Neural progenitor cell (in vitro differentiated cells): ENCODE measurements around the gene KDM3B. TPM values are rescaled to one million over a fixed set of nuclear protein-coding genes. Genes with fewer than 3 reads are reported as not detected.

Source experiments
- DNase-seq: peaks from one replicate; pipeline ENCODE4 v3.0.0-alpha.2; 2016; ENCODE audit warnings: low spot score
- H2AFZ ChIP-seq: fragments of 200-600 bp; sonication (generic); replicated peaks from 2 replicates; pipeline ENCODE4 v1.6.1; 2016; ENCODE audit warnings: antibody characterized with exemption
- H3F3A ChIP-seq: fragments of 200-600 bp; sonication (generic); 2 replicates; pipeline ENCODE4 v1.6.1; 2016; ENCODE audit warnings: antibody characterized with exemption, low read depth
- H3K27ac ChIP-seq: fragments of 200-600 bp; sonication (generic); 2 replicates; pipeline ENCODE4 v1.5.1; 2016; ENCODE audit warnings: mild to moderate bottlenecking
- H3K27me3 ChIP-seq: fragments of 200-600 bp; sonication (generic); 2 replicates; pipeline ENCODE4 v1.6.1; 2016; ENCODE audit warnings: mild to moderate bottlenecking, moderate library complexity
- H3K36me3 ChIP-seq: fragments of 200-600 bp; sonication (generic); 2 replicates; pipeline ENCODE4 v1.5.1; 2016
- H3K4me1 ChIP-seq: fragments of 200-600 bp; sonication (generic); 2 replicates; pipeline ENCODE4 v1.6.1; 2016; ENCODE audit warnings: mixed run types
- H3K4me2 ChIP-seq: fragments of 200-600 bp; sonication (generic); 2 replicates; pipeline ENCODE4 v1.6.1; 2016
- H3K4me3 ChIP-seq: fragments of 200-600 bp; sonication (generic); 2 replicates; pipeline ENCODE4 v1.5.1; 2016
- H3K79me2 ChIP-seq: fragments of 200-600 bp; sonication (generic); 2 replicates; pipeline ENCODE4 v1.6.1; 2016; ENCODE audit warnings: low read depth
- H3K9ac ChIP-seq: fragments of 200-600 bp; sonication (generic); 2 replicates; pipeline ENCODE4 v1.6.1; 2016
- H3K9me3 ChIP-seq: fragments of 200-600 bp; sonication (generic); 2 replicates; pipeline ENCODE4 v1.5.1; 2016; ENCODE audit warnings: low read depth
- H4K20me1 ChIP-seq: fragments of 200-600 bp; sonication (generic); 2 replicates; pipeline ENCODE4 v1.6.1; 2016; ENCODE audit warnings: low read depth
- H3K27ac Mint-ChIP-seq: 3 replicates; pipeline ENCODE4 v1.8.0; 2021; ENCODE audit warnings: mixed read lengths
- H3K27me3 Mint-ChIP-seq: 2 replicates; pipeline ENCODE4 v1.8.0; 2022; ENCODE audit warnings: low read depth, mild to moderate bottlenecking, inconsistent platforms, moderate library complexity, mixed read lengths; ENCODE audit not compliant: insufficient read depth
- H3K36me3 Mint-ChIP-seq: 3 replicates; pipeline ENCODE4 v1.8.0; 2021; ENCODE audit warnings: mixed read lengths
- H3K4me1 Mint-ChIP-seq: 3 replicates; pipeline ENCODE4 v1.8.0; 2021; ENCODE audit warnings: mixed read lengths
- H3K4me3 Mint-ChIP-seq: 3 replicates; pipeline ENCODE4 v1.8.0; 2021; ENCODE audit warnings: mild to moderate bottlenecking, moderate library complexity, mixed read lengths
- H3K9me3 Mint-ChIP-seq: 3 replicates; pipeline ENCODE4 v1.8.0; 2020; ENCODE audit warnings: mixed read lengths
- CTCF ChIP-seq: fragments of 200-600 bp; sonication (generic); IDR thresholded peaks from 2 replicates; pipeline ENCODE4 v1.5.1; 2017; ENCODE audit warnings: antibody characterized with exemption, mild to moderate bottlenecking
- EZH2 ChIP-seq: fragments of 200-600 bp; sonication (generic); IDR thresholded peaks from 2 replicates; pipeline ENCODE4 v1.6.1; 2017; ENCODE audit warnings: antibody characterized with exemption, mild to moderate bottlenecking, moderate library complexity
- EZH2phosphoT487 ChIP-seq: fragments of 200-600 bp; sonication (generic); IDR thresholded peaks from 2 replicates; pipeline ENCODE4 v1.6.1; 2017; ENCODE audit warnings: antibody characterized with exemption
- total RNA-seq: library from RNA; depleted of rRNA; stranded (reverse); fragments of >200 nt; gene quantifications from 2 replicates; pipeline ENCODE4 v1.2.3, GENCODE V29; 2015; ENCODE audit warnings: low replicate concordance

The KDM3B gene
- total RNA-seq, 1 donor from 2014 or later: 136 TPM

GRCh38 chr5:138371454-138371853, 19.0 kb downstream of the KDM3B start:
- Histone ChIP-seq H3K27ac (no peak overlapping the region), H3K4me1 (no peaks in the 10 kb centered on the region), H3K27me3 (no peaks in the 10 kb centered on the region), H3F3A (no peaks in the 10 kb centered on the region), H3K9ac (no peak overlapping the region), H3K79me2 (peaks cover 80% of the 10 kb centered on the region), H3K36me3 (peaks cover 4% of the 10 kb centered on the region), H3K4me3 (no peak overlapping the region), H4K20me1 (peaks cover 61% of the 10 kb centered on the region), H2AFZ (no peak overlapping the region), H3K9me3 (no peaks in the 10 kb centered on the region), H3K4me2 (no peak overlapping the region)
- H3K27me3 Mint-ChIP-seq: no peaks in the 10 kb centered on the region
- H3K36me3 Mint-ChIP-seq: peaks cover 10% of the 10 kb centered on the region
- H3K27ac Mint-ChIP-seq: no peak overlapping the region
- H3K4me3 Mint-ChIP-seq: no peak overlapping the region
- no peak for TF ChIP-seq EZH2
- no peak for TF ChIP-seq CTCF
- TF ChIP-seq EZH2phosphoT487: no peak
- H3K4me1 Mint-ChIP-seq: peaks cover 3% of the 10 kb centered on the region
- no peaks in the 10 kb centered on the region for H3K9me3 Mint-ChIP-seq
- no peak for DNase-seq

GRCh38 chr5:138372225-138372624, 19.7 kb downstream of the KDM3B start:
- H3F3A ChIP-seq: no peaks in the 10 kb centered on the region
- no peak for TF ChIP-seq EZH2
- no peak for TF ChIP-seq EZH2phosphoT487
- no peak for TF ChIP-seq CTCF
- no peak for DNase-seq
- peaks cover 4% of the 10 kb centered on the region for H3K36me3 ChIP-seq
- no peak overlapping the region for H3K27ac Mint-ChIP-seq
- no peaks in the 10 kb centered on the region for H3K4me1 ChIP-seq
- peaks cover 72% of the 10 kb centered on the region for H3K79me2 ChIP-seq
- H3K4me1 Mint-ChIP-seq: no peaks in the 10 kb centered on the region
- no peaks in the 10 kb centered on the region for H3K9me3 ChIP-seq
- no peak overlapping the region for H3K9ac ChIP-seq
- H3K27me3 ChIP-seq: no peaks in the 10 kb centered on the region
- peaks cover 11% of the 10 kb centered on the region for H3K36me3 Mint-ChIP-seq
- H3K9me3 Mint-ChIP-seq: no peaks in the 10 kb centered on the region
- H3K4me2 ChIP-seq: no peak overlapping the region
- peaks cover 53% of the 10 kb centered on the region for H4K20me1 ChIP-seq
- no peaks in the 10 kb centered on the region for H3K27me3 Mint-ChIP-seq
- no peak overlapping the region for H3K4me3 Mint-ChIP-seq
- no peak overlapping the region for H3K27ac ChIP-seq
- H3K4me3 ChIP-seq: no peak overlapping the region
- no peak overlapping the region for H2AFZ ChIP-seq

GRCh38 chr5:138372653-138373052, 20.2 kb downstream of the KDM3B start:
- H3K79me2 ChIP-seq: peaks cover 68% of the 10 kb centered on the region
- no peak overlapping the region for H3K4me2 ChIP-seq
- no peaks in the 10 kb centered on the region for H3K27me3 ChIP-seq
- no peak overlapping the region for H3K27ac ChIP-seq
- no peak overlapping the region for H3K4me3 ChIP-seq
- no peaks in the 10 kb centered on the region for H3K9me3 ChIP-seq
- Mint-ChIP-seq H3K4me1 (no peaks in the 10 kb centered on the region), H3K27me3 (no peaks in the 10 kb centered on the region), H3K4me3 (no peak overlapping the region), H3K9me3 (no peaks in the 10 kb centered on the region), H3K27ac (no peak overlapping the region), H3K36me3 (peaks cover 15% of the 10 kb centered on the region)
- no peak overlapping the region for H2AFZ ChIP-seq
- H3K36me3 ChIP-seq: peaks cover 4% of the 10 kb centered on the region
- no peaks in the 10 kb centered on the region for H3F3A ChIP-seq
- H3K9ac ChIP-seq: peak overlapping the region; percentile 19
- H3K4me1 ChIP-seq: no peaks in the 10 kb centered on the region
- no peak for TF ChIP-seq EZH2phosphoT487
- TF ChIP-seq CTCF: no peak
- TF ChIP-seq EZH2: no peak
- peaks cover 49% of the 10 kb centered on the region for H4K20me1 ChIP-seq
- no peak for DNase-seq
